GM12878 (cell line): ENCODE measurements around the gene GSG1L. TPM values are rescaled to one million over a fixed set of nuclear protein-coding genes. Genes with fewer than 3 reads are reported as not detected.

Experiments used
- ATAC-seq: fragments of 200-7000 bp; cut with Tn5 transposase; 3 replicates; pipeline ENCODE4 v1.9.1; 2020; ENCODE audit warnings: mild to moderate bottlenecking, moderate library complexity
- BruUV-seq: library from RNA; stranded (reverse); fragments of 400-500 nt; replicated peaks from 2 replicates; lab custom pipeline; 2021; lab: Mats Ljungman, UMichigan
- CTCF ChIA-PET: fragments of 300-600 bp; sonication (Branson Sonifier 250); formaldehyde crosslinking; extraction: SDS; loops from one replicate; lab custom pipeline; 2021; ENCODE audit warnings: inconsistent platforms; lab: Yijun Ruan, JAX
- POLR2A ChIA-PET: fragments of 350-600 bp; formaldehyde crosslinking; extraction: SDS; loops from one replicate; lab custom pipeline; 2021; ENCODE audit warnings: inconsistent platforms; lab: Charles Lee
- RAD21 ChIA-PET: fragments of 300-600 bp; sonication (Branson Sonifier 250); formaldehyde crosslinking; loops from one replicate; lab custom pipeline; 2023; ENCODE audit warnings: antibody characterized with exemption; ENCODE audit not compliant: unreplicated experiment; lab: Charles Lee
- SMC1A ChIA-PET: fragments of 300-600 bp; sonication (Branson Sonifier 250); formaldehyde crosslinking; loops from one replicate; lab custom pipeline; 2023; ENCODE audit not compliant: unreplicated experiment, uncharacterized antibody; lab: Charles Lee
- DNase-seq: peaks from one replicate; pipeline ENCODE4 v3.0.0-alpha.2; 2011; ENCODE audit warnings: low read depth, low spot score
- FAIRE-seq: peaks from 3 replicates; lab custom pipeline; 2011; peaks lifted over from hg19 to GRCh38; lab: Jason Lieb, UNC
- H2AFZ ChIP-seq: 2 replicates; pipeline ENCODE4 v1.6.0; 2011; ENCODE audit warnings: low read depth, low read length, control low read depth; ENCODE audit not compliant: control insufficient read depth
- H3K27ac ChIP-seq: 2 replicates; pipeline ENCODE4 v1.5.1; 2011; ENCODE audit warnings: control low read depth; ENCODE audit not compliant: control insufficient read depth, insufficient read depth
- H3K27me3 ChIP-seq, 2 experiments: replicated peaks in 1 of 2; 2 replicates each; pipeline versions ENCODE4 v1.6.0 to v1.6.1; 2011; ENCODE audit warnings: low read length in 1 of 2; ENCODE audit not compliant: control insufficient read depth in 2 of 2, insufficient read depth in 2 of 2
- H3K36me3 ChIP-seq, 2 experiments: 2 replicates each; pipeline ENCODE4 v1.5.1; 2011; ENCODE audit warnings: low read length in 1 of 2; ENCODE audit not compliant: control insufficient read depth in 2 of 2, insufficient read depth in 2 of 2
- H3K4me1 ChIP-seq: 2 replicates; pipeline ENCODE4 v1.6.1; 2011; ENCODE audit warnings: mild to moderate bottlenecking, low read length, moderate library complexity, mixed read lengths; ENCODE audit not compliant: control insufficient read depth, insufficient read depth
- H3K4me2 ChIP-seq: 2 replicates; pipeline ENCODE4 v1.6.0; 2011; ENCODE audit warnings: control low read depth; ENCODE audit not compliant: control insufficient read depth, insufficient read depth
- H3K4me3 ChIP-seq: fragments of 200-600 bp; sonication (generic); 2 replicates; pipeline ENCODE4 v1.5.1; 2016
- H3K79me2 ChIP-seq: 2 replicates; pipeline ENCODE4 v1.6.0; 2011; ENCODE audit warnings: low read length; ENCODE audit not compliant: control insufficient read depth, insufficient read depth
- H3K9ac ChIP-seq: 2 replicates; pipeline ENCODE4 v1.8.0; 2011; ENCODE audit warnings: low read length, control low read depth, mixed read lengths; ENCODE audit not compliant: control insufficient read depth, insufficient read depth
- H3K9me3 ChIP-seq: replicated peaks from 3 replicates; pipeline ENCODE4 v1.5.1; 2011; ENCODE audit warnings: mild to moderate bottlenecking, low read length; ENCODE audit not compliant: control insufficient read depth, insufficient read depth
- H4K20me1 ChIP-seq: 2 replicates; pipeline ENCODE4 v1.6.0; 2011; ENCODE audit not compliant: control insufficient read depth, insufficient read depth
- E2F8 ChIP-seq: fragments of 450-650 bp; IDR thresholded peaks from 2 replicates; pipeline ENCODE4 v1.6.1; 2018; ENCODE audit warnings: mild to moderate bottlenecking, low read depth, moderate library complexity; ENCODE audit not compliant: partially characterized antibody
- EZH2 ChIP-seq: IDR thresholded peaks from 2 replicates; pipeline ENCODE4 v1.6.1; 2012; ENCODE audit warnings: low read depth, mild to moderate bottlenecking, control low read depth, inconsistent platforms, low read length, borderline replicate concordance; ENCODE audit not compliant: control insufficient read depth
- IKZF1 ChIP-seq: fragments of 450-650 bp; conservative IDR thresholded peaks from 2 replicates; pipeline ENCODE4 v1.6.1; 2017; ENCODE audit warnings: antibody characterized with exemption, mild to moderate bottlenecking
- NFXL1 ChIP-seq: fragments of 450-650 bp; IDR thresholded peaks from 2 replicates; pipeline ENCODE4 v1.6.1; 2017; ENCODE audit warnings: antibody characterized with exemption, mild to moderate bottlenecking, borderline replicate concordance
- SREBF2 ChIP-seq: IDR thresholded peaks from 2 replicates; pipeline ENCODE4 v1.6.1; 2012; ENCODE audit warnings: mild to moderate bottlenecking, low read length
- STAT1 ChIP-seq: fragments of 450-650 bp; conservative IDR thresholded peaks from 2 replicates; pipeline ENCODE4 v1.6.1; 2014; ENCODE audit warnings: antibody characterized with exemption, mild to moderate bottlenecking
- SUZ12 ChIP-seq: fragments of 200-600 bp; sonication (generic); IDR thresholded peaks from one replicate; pipeline ENCODE4 v1.6.1; 2018; ENCODE audit warnings: antibody characterized with exemption, mild to moderate bottlenecking; ENCODE audit not compliant: unreplicated experiment
- TCF3 ChIP-seq: IDR thresholded peaks from 2 replicates; pipeline ENCODE4 v1.6.1; 2012; ENCODE audit warnings: low read depth, mild to moderate bottlenecking, low read length, borderline replicate concordance; ENCODE audit not compliant: insufficient read depth
- USF2 ChIP-seq: IDR thresholded peaks from 2 replicates; pipeline ENCODE4 v1.6.1; 2011; ENCODE audit warnings: low read depth, low read length, improper control_type of control experiment, borderline replicate concordance
- WGBS: methylation state at CpG from one replicate; pipeline ENCODE4 v1.1.6; 2016; ENCODE audit warnings: low lambda C conversion rate; ENCODE audit not compliant: insufficient replicate concordance, insufficient coverage; ENCODE audit errors: missing lambda C conversion rate; 5-methylcytosine and 5-hydroxymethylcytosine counted together
- in situ Hi-C: fragments of 300-500 bp; cut with MboI; formaldehyde crosslinking; loops from 9 replicates; pipeline ENCODE4 v1.14.3; 2018; ENCODE audit warnings: mixed read lengths
- intact Hi-C: fragments of 100-400 bp; cut with micrococcal nuclease; formaldehyde crosslinking; loops from one replicate; pipeline ENCODE4 v1.14.2; 2022; ENCODE audit not compliant: unreplicated experiment
- polyA plus RNA-seq, 11 experiments: library from polyadenylated mRNA; depleted of rRNA in 4 of 11; unstranded in 6 of 11; stranded (reverse) in 5 of 11; fragments of >200 nt; fragmentation: Nextera tagmentation in 4 of 11; fragmentation: Illumina TruSeq in 1 of 11; extraction: Ambion mirVana in 4 of 11; extraction: Trizol in 1 of 11; gene quantifications; 1 replicate in 1 of 11; 2 replicates in 10 of 11; pipeline versions ENCODE4 v1.2.1 to v1.2.3, GENCODE V29; 2011 to 2016; ENCODE audit warnings: inconsistent platforms in 2 of 11, missing spikeins in 2 of 11, low read depth in 1 of 11
- total RNA-seq, 4 experiments: library from RNA; depleted of rRNA in 3 of 4; stranded (reverse); fragments of >200 nt in 3 of 4; fragmentation: Illumina TruSeq in 1 of 4; extraction: Trizol in 1 of 4; gene quantifications; 2 replicates each; pipeline versions ENCODE4 v1.2.1 to v1.2.3, GENCODE V29; 2013 to 2021
- TF ChIP-seq, protein P1 (sequence below): fragments of 450-650 bp; conservative IDR thresholded peaks from 2 replicates; pipeline ENCODE4 v1.6.1; 2017; ENCODE audit warnings: mild to moderate bottlenecking, moderate library complexity
- TF ChIP-seq, protein P2 (sequence below), 3 experiments: IDR thresholded peaks in 2 of 3; conservative IDR thresholded peaks in 1 of 3; 2 replicates each; pipeline ENCODE4 v1.5.1; 2011; ENCODE audit warnings: low read depth in 3 of 3, low read length in 3 of 3, mild to moderate bottlenecking in 3 of 3, control low read depth in 2 of 3, moderate library complexity in 2 of 3, inconsistent platforms in 1 of 3, mixed read lengths in 1 of 3; ENCODE audit not compliant: control insufficient read depth in 2 of 3, insufficient read depth in 1 of 3; ENCODE audit errors: extremely low read depth in 1 of 3
- TF ChIP-seq, protein P3 (sequence below): fragments of 450-650 bp; IDR thresholded peaks from 2 replicates; pipeline ENCODE4 v1.6.1; 2017; ENCODE audit warnings: mild to moderate bottlenecking, moderate library complexity

GSG1L gene
- total and polyA plus RNA-seq, 10 of the 15 experiments (the other 5 are each of a cell fraction or from before 2014, with no cell fraction given) = not detected

GRCh38 chr16:27902551-27902950 is 161.0 kb downstream of the GSG1L start:
- DNase-seq (no peak), ATAC-seq (no peak), FAIRE-seq (no peak)
- Histone ChIP-seq H3K4me2 (no peak overlapping the region), H3K4me3 (no peak overlapping the region), H2AFZ (no peak overlapping the region), H3K9ac (no peak overlapping the region), H3K79me2 (no peaks in the 10 kb centered on the region), H3K36me3 (no peaks in the 10 kb centered on the region), H3K9me3 (no peaks in the 10 kb centered on the region; the same call in 2 of the 3 replicates), H4K20me1 (no peaks in the 10 kb centered on the region), H3K27ac (no peak overlapping the region), H3K4me1 (no peaks in the 10 kb centered on the region), H3K27me3 (no peaks in the 10 kb centered on the region; a peak in 3 of 4 replicates)
- ChIA-PET SMC1A (no interaction called here), CTCF (no interaction called here), POLR2A (no interaction called here), RAD21 (no interaction called here)
- in situ Hi-C loops = no loop called here
- 35% methylated on average over 8 of the region's 8 CpGs for WGBS
- intact Hi-C loops = no loop called here
- BruUV-seq = no TSS peak
- TF ChIP-seq SUZ12 = no peak
- TF ChIP-seq USF2 = no peak
- TF ChIP-seq, protein P1, sequence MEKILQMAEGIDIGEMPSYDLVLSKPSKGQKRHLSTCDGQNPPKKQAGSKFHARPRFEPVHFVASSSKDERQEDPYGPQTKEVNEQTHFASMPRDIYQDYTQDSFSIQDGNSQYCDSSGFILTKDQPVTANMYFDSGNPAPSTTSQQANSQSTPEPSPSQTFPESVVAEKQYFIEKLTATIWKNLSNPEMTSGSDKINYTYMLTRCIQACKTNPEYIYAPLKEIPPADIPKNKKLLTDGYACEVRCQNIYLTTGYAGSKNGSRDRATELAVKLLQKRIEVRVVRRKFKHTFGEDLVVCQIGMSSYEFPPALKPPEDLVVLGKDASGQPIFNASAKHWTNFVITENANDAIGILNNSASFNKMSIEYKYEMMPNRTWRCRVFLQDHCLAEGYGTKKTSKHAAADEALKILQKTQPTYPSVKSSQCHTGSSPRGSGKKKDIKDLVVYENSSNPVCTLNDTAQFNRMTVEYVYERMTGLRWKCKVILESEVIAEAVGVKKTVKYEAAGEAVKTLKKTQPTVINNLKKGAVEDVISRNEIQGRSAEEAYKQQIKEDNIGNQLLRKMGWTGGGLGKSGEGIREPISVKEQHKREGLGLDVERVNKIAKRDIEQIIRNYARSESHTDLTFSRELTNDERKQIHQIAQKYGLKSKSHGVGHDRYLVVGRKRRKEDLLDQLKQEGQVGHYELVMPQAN = no peak
- TF ChIP-seq, protein P2, sequence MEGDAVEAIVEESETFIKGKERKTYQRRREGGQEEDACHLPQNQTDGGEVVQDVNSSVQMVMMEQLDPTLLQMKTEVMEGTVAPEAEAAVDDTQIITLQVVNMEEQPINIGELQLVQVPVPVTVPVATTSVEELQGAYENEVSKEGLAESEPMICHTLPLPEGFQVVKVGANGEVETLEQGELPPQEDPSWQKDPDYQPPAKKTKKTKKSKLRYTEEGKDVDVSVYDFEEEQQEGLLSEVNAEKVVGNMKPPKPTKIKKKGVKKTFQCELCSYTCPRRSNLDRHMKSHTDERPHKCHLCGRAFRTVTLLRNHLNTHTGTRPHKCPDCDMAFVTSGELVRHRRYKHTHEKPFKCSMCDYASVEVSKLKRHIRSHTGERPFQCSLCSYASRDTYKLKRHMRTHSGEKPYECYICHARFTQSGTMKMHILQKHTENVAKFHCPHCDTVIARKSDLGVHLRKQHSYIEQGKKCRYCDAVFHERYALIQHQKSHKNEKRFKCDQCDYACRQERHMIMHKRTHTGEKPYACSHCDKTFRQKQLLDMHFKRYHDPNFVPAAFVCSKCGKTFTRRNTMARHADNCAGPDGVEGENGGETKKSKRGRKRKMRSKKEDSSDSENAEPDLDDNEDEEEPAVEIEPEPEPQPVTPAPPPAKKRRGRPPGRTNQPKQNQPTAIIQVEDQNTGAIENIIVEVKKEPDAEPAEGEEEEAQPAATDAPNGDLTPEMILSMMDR (IDR thresholded peaks at IDR 0.05 in 2 of 3, conservative IDR thresholded peaks at IDR 0.05 in 1 of 3; ENCODE audit: control insufficient read depth in 2 of 3, extremely low read depth in 1 of 3, insufficient read depth in 1 of 3, low read depth in 3 of 3, low read length in 3 of 3) = no peak
- TF ChIP-seq TCF3 = no peak
- TF ChIP-seq IKZF1 = no peak
- no peak for TF ChIP-seq SREBF2
- TF ChIP-seq, protein P3, sequence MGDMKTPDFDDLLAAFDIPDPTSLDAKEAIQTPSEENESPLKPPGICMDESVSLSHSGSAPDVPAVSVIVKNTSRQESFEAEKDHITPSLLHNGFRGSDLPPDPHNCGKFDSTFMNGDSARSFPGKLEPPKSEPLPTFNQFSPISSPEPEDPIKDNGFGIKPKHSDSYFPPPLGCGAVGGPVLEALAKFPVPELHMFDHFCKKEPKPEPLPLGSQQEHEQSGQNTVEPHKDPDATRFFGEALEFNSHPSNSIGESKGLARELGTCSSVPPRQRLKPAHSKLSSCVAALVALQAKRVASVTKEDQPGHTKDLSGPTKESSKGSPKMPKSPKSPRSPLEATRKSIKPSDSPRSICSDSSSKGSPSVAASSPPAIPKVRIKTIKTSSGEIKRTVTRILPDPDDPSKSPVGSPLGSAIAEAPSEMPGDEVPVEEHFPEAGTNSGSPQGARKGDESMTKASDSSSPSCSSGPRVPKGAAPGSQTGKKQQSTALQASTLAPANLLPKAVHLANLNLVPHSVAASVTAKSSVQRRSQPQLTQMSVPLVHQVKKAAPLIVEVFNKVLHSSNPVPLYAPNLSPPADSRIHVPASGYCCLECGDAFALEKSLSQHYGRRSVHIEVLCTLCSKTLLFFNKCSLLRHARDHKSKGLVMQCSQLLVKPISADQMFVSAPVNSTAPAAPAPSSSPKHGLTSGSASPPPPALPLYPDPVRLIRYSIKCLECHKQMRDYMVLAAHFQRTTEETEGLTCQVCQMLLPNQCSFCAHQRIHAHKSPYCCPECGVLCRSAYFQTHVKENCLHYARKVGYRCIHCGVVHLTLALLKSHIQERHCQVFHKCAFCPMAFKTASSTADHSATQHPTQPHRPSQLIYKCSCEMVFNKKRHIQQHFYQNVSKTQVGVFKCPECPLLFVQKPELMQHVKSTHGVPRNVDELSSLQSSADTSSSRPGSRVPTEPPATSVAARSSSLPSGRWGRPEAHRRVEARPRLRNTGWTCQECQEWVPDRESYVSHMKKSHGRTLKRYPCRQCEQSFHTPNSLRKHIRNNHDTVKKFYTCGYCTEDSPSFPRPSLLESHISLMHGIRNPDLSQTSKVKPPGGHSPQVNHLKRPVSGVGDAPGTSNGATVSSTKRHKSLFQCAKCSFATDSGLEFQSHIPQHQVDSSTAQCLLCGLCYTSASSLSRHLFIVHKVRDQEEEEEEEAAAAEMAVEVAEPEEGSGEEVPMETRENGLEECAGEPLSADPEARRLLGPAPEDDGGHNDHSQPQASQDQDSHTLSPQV = no peak
- TF ChIP-seq EZH2 = no peak
- TF ChIP-seq STAT1 = no peak
- TF ChIP-seq NFXL1 = no peak
- TF ChIP-seq E2F8 = no peak
